Activated naive CD8-positive, alpha-beta T cell (primary cell): ENCODE measurements around the gene SMIM35.

Experiments
- H3K27ac Mint-ChIP-seq: one replicate; pipeline ENCODE4 v1.8.0; 2021; ENCODE audit warnings: mixed read lengths
- H3K27me3 Mint-ChIP-seq: one replicate; pipeline ENCODE4 v1.8.0; 2021; ENCODE audit warnings: mixed read lengths
- H3K36me3 Mint-ChIP-seq: one replicate; pipeline ENCODE4 v1.8.0; 2021; ENCODE audit warnings: mixed read lengths
- H3K4me1 Mint-ChIP-seq: one replicate; pipeline ENCODE4 v1.8.0; 2021; ENCODE audit warnings: low read depth, mixed read lengths
- H3K4me3 Mint-ChIP-seq: one replicate; pipeline ENCODE4 v1.8.0; 2021; ENCODE audit warnings: mild to moderate bottlenecking, mixed read lengths
- H3K9me3 Mint-ChIP-seq: one replicate; pipeline ENCODE4 v1.8.0; 2021; ENCODE audit warnings: low read depth, mixed read lengths

SMIM35 gene

GRCh38 chr11:118003456-118003855, 83.3 kb downstream of the SMIM35 start:
- H3K27me3 Mint-ChIP-seq = no peaks in the 10 kb centered on the region
- H3K4me3 Mint-ChIP-seq = peak overlapping the region; percentile 81
- H3K36me3 Mint-ChIP-seq = peaks cover 6% of the 10 kb centered on the region
- peaks cover 92% of the 10 kb centered on the region for H3K4me1 Mint-ChIP-seq
- H3K27ac Mint-ChIP-seq = peak overlapping the region; percentile 100
- no peaks in the 10 kb centered on the region for H3K9me3 Mint-ChIP-seq

- H3K4me1 Mint-ChIP-seq = peaks cover 92% of the 10 kb centered on the region
- no peaks in the 10 kb centered on the region for H3K9me3 Mint-ChIP-seq
- peak overlapping the region; percentile 100 for H3K27ac Mint-ChIP-seq
- H3K4me3 Mint-ChIP-seq = peak overlapping the region; percentile 81
- no peaks in the 10 kb centered on the region for H3K27me3 Mint-ChIP-seq
- H3K36me3 Mint-ChIP-seq = peaks cover 12% of the 10 kb centered on the region
Measured at GRCh38 chr11:118002541-118003423, 84.0 kb downstream of the SMIM35 start.

DNA sequence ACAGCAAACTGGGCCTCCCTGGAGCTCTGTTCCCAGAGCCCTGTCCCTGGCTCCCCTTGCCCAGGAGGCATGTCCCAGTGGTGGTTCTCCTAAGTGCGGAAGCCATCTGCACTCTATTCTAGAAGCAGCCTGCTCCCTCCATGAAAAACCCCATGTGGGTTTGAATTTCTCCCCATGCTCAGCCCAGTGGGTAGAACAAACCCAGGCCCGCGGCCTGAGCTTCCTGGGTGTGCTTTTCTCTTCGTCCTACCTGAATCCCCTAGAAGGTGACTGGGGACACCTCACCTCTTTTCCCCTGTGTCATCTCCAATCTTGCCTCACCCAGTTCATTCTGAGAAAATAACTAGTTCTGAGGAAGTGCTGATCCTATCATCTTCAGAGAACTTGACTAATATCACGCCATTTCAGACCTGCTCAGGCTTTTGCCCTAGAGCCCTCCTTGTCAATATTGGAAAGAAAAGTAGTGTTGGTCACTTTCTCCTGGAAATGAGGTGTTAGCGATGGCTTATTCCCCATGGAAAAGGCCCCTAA, 84.7 kb downstream of the SMIM35 start:
- Mint-ChIP-seq H3K27me3 (no peaks in the 10 kb centered on the region), H3K36me3 (peaks cover 19% of the 10 kb centered on the region), H3K9me3 (no peaks in the 10 kb centered on the region), H3K27ac (peak overlapping the region; percentile 100), H3K4me1 (peaks cover 92% of the 10 kb centered on the region), H3K4me3 (peak overlapping the region; percentile 81)

GRCh38 chr11:118001494-118001971, 85.2 kb downstream of the SMIM35 start:
- Mint-ChIP-seq H3K36me3 (peaks cover 23% of the 10 kb centered on the region), H3K4me1 (peaks cover 90% of the 10 kb centered on the region), H3K27me3 (no peaks in the 10 kb centered on the region), H3K9me3 (no peaks in the 10 kb centered on the region), H3K4me3 (peak overlapping the region; percentile 81), H3K27ac (peak overlapping the region; percentile 100)

DNA sequence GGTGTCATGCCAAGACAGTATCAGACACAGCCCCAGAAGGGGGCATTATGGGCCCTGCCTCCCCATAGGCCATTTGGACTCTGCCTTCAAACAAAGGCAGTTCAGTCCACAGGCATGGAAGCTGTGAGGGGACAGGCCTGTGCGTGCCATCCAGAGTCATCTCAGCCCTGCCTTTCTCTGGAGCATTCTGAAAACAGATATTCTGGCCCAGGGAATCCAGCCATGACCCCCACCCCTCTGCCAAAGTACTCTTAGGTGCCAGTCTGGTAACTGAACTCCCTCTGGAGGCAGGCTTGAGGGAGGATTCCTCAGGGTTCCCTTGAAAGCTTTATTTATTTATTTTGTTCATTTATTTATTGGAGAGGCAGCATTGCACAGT, 85.9 kb downstream of the SMIM35 start:
- peaks cover 85% of the 10 kb centered on the region for H3K4me1 Mint-ChIP-seq
- H3K27ac Mint-ChIP-seq = peak overlapping the region; percentile 100
- H3K36me3 Mint-ChIP-seq = peaks cover 25% of the 10 kb centered on the region
- H3K4me3 Mint-ChIP-seq = no peak overlapping the region
- H3K9me3 Mint-ChIP-seq = no peaks in the 10 kb centered on the region
- no peaks in the 10 kb centered on the region for H3K27me3 Mint-ChIP-seq

DNA sequence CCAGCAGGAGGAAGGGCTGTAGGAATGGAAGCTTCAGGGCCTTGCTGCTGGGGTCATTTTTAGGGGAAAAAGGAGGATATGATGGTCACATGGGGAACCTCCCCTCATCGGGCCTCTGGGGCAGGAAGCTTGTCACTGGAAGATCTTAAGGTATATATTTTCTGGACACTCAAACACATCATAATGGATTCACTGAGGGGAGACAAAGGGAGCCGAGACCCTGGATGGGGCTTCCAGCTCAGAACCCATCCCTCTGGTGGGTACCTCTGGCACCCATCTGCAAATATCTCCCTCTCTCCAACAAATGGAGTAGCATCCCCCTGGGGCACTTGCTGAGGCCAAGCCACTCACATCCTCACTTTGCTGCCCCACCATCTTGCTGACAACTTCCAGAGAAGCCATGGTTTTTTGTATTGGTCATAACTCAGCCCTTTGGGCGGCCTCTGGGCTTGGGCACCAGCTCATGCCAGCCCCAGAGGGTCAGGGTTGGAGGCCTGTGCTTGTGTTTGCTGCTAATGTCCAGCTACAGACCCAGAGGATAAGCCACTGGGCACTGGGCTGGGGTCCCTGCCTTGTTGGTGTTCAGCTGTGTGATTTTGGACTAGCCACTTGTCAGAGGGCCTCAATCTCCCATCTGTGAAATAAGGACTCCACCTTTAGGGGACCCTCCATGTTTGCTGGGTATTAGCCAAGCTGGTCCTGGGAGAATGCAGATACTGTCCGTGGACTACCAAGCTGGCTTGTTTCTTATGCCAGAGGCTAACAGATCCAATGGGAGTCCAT, 86.5 kb downstream of the SMIM35 start:
- Mint-ChIP-seq H3K27me3 (no peaks in the 10 kb centered on the region), H3K36me3 (peaks cover 25% of the 10 kb centered on the region), H3K4me1 (peaks cover 84% of the 10 kb centered on the region), H3K4me3 (peak overlapping the region; percentile 38), H3K9me3 (no peaks in the 10 kb centered on the region), H3K27ac (peak overlapping the region; percentile 100)

GRCh38 chr11:117999354-117999993, 87.3 kb downstream of the SMIM35 start:
- Mint-ChIP-seq H3K27ac (peak overlapping the region; percentile 100), H3K36me3 (peaks cover 25% of the 10 kb centered on the region), H3K9me3 (no peaks in the 10 kb centered on the region), H3K27me3 (no peaks in the 10 kb centered on the region), H3K4me1 (peaks cover 83% of the 10 kb centered on the region), H3K4me3 (no peak overlapping the region)

DNA sequence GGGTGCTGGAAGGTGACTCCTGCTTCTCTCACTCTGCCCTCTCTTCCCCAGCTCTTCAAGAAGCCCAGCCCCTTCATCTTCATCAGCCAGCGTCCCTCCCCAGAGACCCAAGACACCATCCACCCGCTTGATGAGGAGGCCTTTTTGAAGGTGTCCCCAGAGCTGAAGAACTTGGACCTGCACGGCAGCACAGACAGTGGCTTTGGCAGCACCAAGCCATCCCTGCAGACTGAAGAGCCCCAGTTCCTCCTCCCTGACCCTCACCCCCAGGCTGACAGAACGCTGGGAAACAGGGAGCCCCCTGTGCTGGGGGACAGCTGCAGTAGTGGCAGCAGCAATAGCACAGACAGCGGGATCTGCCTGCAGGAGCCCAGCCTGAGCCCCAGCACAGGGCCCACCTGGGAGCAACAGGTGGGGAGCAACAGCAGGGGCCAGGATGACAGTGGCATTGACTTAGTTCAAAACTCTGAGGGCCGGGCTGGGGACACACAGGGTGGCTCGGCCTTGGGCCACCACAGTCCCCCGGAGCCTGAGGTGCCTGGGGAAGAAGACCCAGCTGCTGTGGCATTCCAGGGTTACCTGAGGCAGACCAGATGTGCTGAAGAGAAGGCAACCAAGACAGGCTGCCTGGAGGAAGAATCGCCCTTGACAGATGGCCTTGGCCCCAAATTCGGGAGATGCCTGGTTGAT, 88.0 kb downstream of the SMIM35 start:
- Mint-ChIP-seq H3K27ac (peak overlapping the region; percentile 87), H3K9me3 (no peaks in the 10 kb centered on the region), H3K4me1 (peaks cover 82% of the 10 kb centered on the region), H3K4me3 (peak overlapping the region; percentile 30), H3K27me3 (no peaks in the 10 kb centered on the region), H3K36me3 (peaks cover 25% of the 10 kb centered on the region)

- H3K27me3 Mint-ChIP-seq = no peaks in the 10 kb centered on the region
- peaks cover 82% of the 10 kb centered on the region for H3K4me1 Mint-ChIP-seq
- H3K36me3 Mint-ChIP-seq = peaks cover 25% of the 10 kb centered on the region
- H3K9me3 Mint-ChIP-seq = no peaks in the 10 kb centered on the region
- peak overlapping the region; percentile 87 for H3K27ac Mint-ChIP-seq
- peak overlapping the region; percentile 52 for H3K4me3 Mint-ChIP-seq
Measured at GRCh38 chr11:117997823-117998579, 88.8 kb downstream of the SMIM35 start.

DNA sequence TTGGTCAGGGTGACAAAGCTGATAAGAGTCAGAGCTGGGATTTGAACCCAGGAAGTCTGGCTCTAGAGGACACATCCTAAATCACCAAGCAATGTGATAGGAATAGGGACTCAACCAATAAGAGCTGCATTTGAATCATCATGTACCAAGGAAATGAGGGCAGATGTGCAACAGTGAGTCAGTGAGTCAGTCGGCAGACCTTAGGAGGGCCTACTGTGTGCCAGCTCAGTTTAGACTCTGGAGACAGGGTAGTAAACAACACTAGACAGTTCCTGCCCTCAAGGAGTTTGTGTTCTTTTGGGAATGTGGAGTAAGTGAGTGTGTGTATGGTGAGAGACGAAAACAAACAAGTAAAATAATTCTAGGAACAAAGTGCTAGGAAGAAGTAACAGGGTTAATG, 89.4 kb downstream of the SMIM35 start:
- peak overlapping the region; percentile 87 for H3K27ac Mint-ChIP-seq
- H3K36me3 Mint-ChIP-seq = peaks cover 31% of the 10 kb centered on the region
- H3K27me3 Mint-ChIP-seq = no peaks in the 10 kb centered on the region
- peak overlapping the region; percentile 52 for H3K4me3 Mint-ChIP-seq
- H3K9me3 Mint-ChIP-seq = no peaks in the 10 kb centered on the region
- peaks cover 82% of the 10 kb centered on the region for H3K4me1 Mint-ChIP-seq

DNA sequence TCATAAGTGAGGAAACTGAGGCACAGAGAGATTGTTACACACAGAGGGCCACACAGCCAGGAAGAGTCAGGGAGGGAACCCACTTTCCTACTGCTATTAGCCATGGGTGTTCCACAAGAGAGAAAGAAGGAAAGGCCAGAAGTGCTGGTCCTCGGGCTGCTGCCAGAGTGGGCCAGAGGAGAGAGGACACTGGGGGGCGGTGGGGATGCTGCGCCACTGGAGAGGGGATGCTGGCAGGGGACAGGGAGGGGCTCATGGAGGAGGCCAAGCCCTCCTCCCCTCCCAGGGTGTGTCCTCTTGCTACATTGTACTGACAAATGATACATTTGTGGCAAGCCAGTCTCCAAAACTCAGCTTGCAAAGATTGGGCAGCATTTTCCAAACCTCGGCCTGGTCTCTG, 90.7 kb downstream of the SMIM35 start:
- Mint-ChIP-seq H3K9me3 (no peaks in the 10 kb centered on the region), H3K4me3 (no peak overlapping the region), H3K27me3 (no peaks in the 10 kb centered on the region), H3K4me1 (peaks cover 81% of the 10 kb centered on the region), H3K27ac (peak overlapping the region; percentile 89), H3K36me3 (peaks cover 34% of the 10 kb centered on the region)

DNA sequence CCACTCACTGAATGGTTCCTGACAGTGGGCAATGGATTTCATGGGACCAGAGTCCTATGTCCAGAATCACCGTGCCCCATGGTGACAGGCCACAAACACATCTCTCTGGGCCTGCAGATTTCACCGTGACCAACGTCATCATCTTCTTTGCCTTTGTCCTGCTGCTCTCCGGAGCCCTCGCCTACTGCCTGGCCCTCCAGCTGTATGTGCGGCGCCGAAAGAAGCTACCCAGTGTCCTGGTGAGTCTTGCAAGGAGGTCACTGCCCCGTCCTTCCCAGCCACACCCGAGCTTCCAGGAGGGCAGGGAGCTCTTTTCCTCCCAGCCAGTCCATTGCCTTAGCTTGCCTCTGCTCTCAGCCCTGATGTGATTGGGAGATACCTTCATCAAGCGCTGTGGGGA, 91.3 kb downstream of the SMIM35 start:
- H3K4me3 Mint-ChIP-seq = no peak overlapping the region
- no peaks in the 10 kb centered on the region for H3K27me3 Mint-ChIP-seq
- peaks cover 81% of the 10 kb centered on the region for H3K4me1 Mint-ChIP-seq
- H3K36me3 Mint-ChIP-seq = peaks cover 34% of the 10 kb centered on the region
- peak overlapping the region; percentile 89 for H3K27ac Mint-ChIP-seq
- no peaks in the 10 kb centered on the region for H3K9me3 Mint-ChIP-seq

DNA sequence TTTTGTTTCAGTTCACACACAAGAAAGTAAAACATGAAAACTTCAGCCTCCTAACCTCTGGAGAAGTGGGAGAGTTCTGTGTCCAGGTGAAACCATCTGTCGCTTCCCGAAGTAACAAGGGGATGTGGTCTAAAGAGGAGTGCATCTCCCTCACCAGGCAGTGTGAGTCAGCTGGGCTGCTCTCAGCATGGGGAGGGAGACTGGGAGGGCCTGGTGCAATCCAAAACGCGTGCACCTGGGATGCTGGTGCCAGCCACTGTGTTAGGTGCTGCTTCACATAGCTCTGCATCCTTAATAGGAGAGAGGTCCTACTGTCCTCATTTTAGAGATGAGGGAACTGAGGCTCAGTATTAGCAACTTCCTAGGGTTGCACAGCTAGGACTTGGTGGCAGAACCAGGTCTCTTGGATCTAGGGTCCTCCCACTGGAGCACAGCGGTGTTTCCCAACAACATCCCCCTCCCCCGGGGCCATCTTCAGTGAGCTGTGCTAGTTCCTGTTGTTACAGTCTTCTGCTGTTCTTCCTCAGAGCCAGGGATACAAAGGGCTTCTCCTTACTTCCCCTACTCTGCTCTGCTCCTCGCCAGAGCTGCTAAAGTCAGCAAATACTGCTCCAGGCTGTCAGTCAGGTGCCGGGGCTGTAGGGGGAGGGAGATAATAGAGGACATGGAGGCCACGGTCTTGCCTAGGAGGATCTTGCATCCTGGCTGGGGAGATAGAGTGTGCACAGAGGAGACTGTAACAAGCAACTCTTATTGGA, 92.6 kb downstream of the SMIM35 start:
- H3K27ac Mint-ChIP-seq = peak overlapping the region; percentile 89
- H3K9me3 Mint-ChIP-seq = no peaks in the 10 kb centered on the region
- H3K27me3 Mint-ChIP-seq = no peaks in the 10 kb centered on the region
- H3K4me3 Mint-ChIP-seq = peak overlapping the region; percentile 35
- H3K4me1 Mint-ChIP-seq = peaks cover 85% of the 10 kb centered on the region
- peaks cover 41% of the 10 kb centered on the region for H3K36me3 Mint-ChIP-seq
